Measurements from ENCODE around the gene NETO2. TPM values are rescaled to one million over a fixed set of nuclear protein-coding genes. Genes with fewer than 3 reads are reported as not detected.

The NETO2 gene
- total and polyA plus RNA-seq, 3 experiments from 2014 or later = 1.5 to 20.6 (median 19.3) TPM

DNA sequence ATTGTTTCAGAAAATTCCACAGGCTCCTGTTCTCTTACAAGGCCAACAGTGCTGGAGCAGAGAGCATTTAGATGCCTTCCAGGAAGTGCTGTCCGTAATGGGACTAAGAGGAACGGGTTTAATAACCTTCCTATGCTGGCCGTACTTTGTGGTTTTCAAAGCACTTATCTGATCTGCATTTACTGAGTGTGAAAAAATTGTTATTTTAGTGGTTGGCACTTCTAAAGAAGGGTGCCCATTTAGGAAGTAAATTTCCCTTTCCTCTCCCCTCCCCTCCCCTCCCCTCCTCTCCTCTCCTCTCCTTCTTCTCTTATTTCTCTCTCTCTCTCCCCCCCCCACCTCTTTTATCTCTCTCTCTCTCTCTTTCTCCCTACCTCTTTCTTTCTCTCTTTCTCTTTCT lies 98.3 kb downstream of the NETO2 start:
- CTCF ChIA-PET = interaction anchor here (0.8 kb wide), 1 partner anchor 8 kb away, joined by 3 read pairs; no protein-coding TSS in a partner anchor

DNA sequence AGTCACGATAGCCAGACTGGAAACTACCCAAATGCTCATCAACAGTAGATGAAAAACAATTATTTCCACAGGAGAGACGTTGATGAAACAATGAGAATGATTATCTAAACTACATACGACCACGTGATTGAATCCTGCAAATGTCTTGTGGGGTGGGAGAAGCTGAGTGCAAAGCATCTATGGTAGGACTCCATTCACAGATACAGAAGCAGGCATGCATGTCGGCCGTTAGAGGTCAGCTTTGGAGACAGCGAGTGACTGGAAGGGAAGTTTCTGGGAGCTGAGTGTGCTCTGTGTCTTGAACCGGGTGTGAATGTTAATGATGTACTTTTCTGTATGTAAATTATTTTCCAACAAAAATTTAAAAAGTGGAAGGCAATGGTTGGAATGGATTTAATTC lies 98.7 kb downstream of the NETO2 start:
- no peaks in the 10 kb centered on the region for H3K36me3 Mint-ChIP-seq
- Histone ChIP-seq H3K4me1 (ENCODE audit: insufficient read depth, low read length) (peaks cover 12% of the 10 kb centered on the region), H3K4me3 (ENCODE audit: low read length) (no peak overlapping the region), H3K36me3 (ENCODE audit: insufficient read depth, low read length) (no peaks in the 10 kb centered on the region), H3K27me3 (ENCODE audit: insufficient read depth, low read length, poor library complexity, severe bottlenecking) (peaks cover 3% of the 10 kb centered on the region), H3K27ac (ENCODE audit: low read depth, low read length) (no peak overlapping the region), H3K9me3 (ENCODE audit: low read length) (no peaks in the 10 kb centered on the region)
- peaks cover 14 to 17% (median 15%) of the 10 kb centered on the region in 3 donors for H3K4me1 Mint-ChIP-seq
- POLR2A ChIA-PET = no interaction called here
- H3K4me3 Mint-ChIP-seq = peak overlapping the region in 2 of 7 donors; percentile 19 to 22
- CTCF ChIA-PET = no interaction called here
- no peak for DNase-seq
- H3K9me3 Mint-ChIP-seq = no peaks in the 10 kb centered on the region
- peak overlapping the region in 3 of 8 donors; percentile 7 to 63 (median 43) for H3K27ac Mint-ChIP-seq
- peaks cover 0 to 8% of the 10 kb centered on the region in 2 donors for H3K27me3 Mint-ChIP-seq

More for the DNA sequence above, 98.3 kb downstream of the NETO2 start:
- Mint-ChIP-seq H3K4me3 (peak overlapping the region in 4 of 7 donors; percentile 22 to 54 (median 36)), H3K27ac (peak overlapping the region in 1 of 8 donors; percentile 97), H3K27me3 (peaks cover 0 to 9% of the 10 kb centered on the region in 2 donors), H3K9me3 (no peaks in the 10 kb centered on the region), H3K36me3 (no peaks in the 10 kb centered on the region), H3K4me1 (peaks cover 14 to 17% (median 15%) of the 10 kb centered on the region in 3 donors)
- no peaks in the 10 kb centered on the region for H3K9me3 ChIP-seq (ENCODE audit: low read length)
- H3K4me3 ChIP-seq (ENCODE audit: low read length) = no peak overlapping the region
- peaks cover 12% of the 10 kb centered on the region for H3K4me1 ChIP-seq (ENCODE audit: insufficient read depth, low read length)
- H3K36me3 ChIP-seq (ENCODE audit: insufficient read depth, low read length) = no peaks in the 10 kb centered on the region
- POLR2A ChIA-PET = no interaction called here
- peaks cover 3% of the 10 kb centered on the region for H3K27me3 ChIP-seq (ENCODE audit: insufficient read depth, low read length, poor library complexity, severe bottlenecking)
- no peak for DNase-seq
- no peak overlapping the region for H3K27ac ChIP-seq (ENCODE audit: low read depth, low read length)

DNA sequence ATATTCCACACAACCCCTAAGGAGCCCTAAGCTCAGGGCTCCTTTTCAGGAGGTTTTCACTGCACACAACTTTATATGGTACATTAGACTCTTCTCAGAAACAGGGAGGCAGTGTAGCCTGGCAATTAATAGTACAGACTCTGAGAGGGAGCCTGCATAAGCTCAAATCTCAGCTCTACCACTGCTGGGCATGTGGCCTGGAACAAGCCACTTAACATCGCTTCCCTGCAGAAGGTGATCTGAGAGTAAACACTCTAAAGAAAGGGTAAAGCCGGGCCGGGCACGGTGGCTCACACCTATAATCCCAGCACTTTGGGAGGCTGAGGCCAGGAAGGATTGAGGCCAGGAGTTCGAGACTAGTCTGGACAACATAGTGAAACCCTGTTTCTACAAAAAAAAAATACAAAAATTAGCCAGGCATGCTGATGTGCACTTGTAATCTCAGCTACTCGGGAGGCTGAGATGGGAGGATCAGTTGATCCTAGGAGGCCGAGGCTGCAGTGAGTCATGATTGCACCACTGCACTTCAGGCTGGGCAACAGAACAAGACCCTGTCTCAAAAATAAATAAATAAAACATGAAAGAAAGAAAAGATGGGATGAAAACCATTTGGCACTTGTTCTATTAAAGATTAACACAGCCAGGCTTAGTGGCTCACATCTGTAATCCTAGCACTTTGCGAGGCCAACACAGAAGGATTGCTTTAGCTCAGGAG lies 99.6 kb downstream of the NETO2 start:
- Histone ChIP-seq H3K27me3 (ENCODE audit: insufficient read depth, low read length, poor library complexity, severe bottlenecking) (peaks cover 3% of the 10 kb centered on the region), H3K4me1 (ENCODE audit: insufficient read depth, low read length) (peaks cover 12% of the 10 kb centered on the region), H3K9me3 (ENCODE audit: low read length) (no peaks in the 10 kb centered on the region), H3K4me3 (ENCODE audit: low read length) (no peak overlapping the region), H3K36me3 (ENCODE audit: insufficient read depth, low read length) (no peaks in the 10 kb centered on the region), H3K27ac (ENCODE audit: low read depth, low read length) (no peak overlapping the region)
- Mint-ChIP-seq H3K27ac (no peak overlapping the region), H3K4me1 (peaks cover 14 to 17% (median 15%) of the 10 kb centered on the region in 3 donors), H3K27me3 (peaks cover 0 to 8% of the 10 kb centered on the region in 2 donors), H3K36me3 (no peaks in the 10 kb centered on the region), H3K4me3 (no peak overlapping the region), H3K9me3 (no peaks in the 10 kb centered on the region)
- POLR2A ChIA-PET = no interaction called here
- no peak for DNase-seq
- CTCF ChIA-PET = no interaction called here

- ChIA-PET POLR2A (no interaction called here), CTCF (interaction anchor here (1.6 kb wide), 1 partner anchor 1122 kb away, joined by 3 read pairs; no protein-coding TSS in a partner anchor)
- peaks cover 14% of the 10 kb centered on the region for H3K4me1 ChIP-seq (ENCODE audit: insufficient read depth, low read length)
- H3K9me3 ChIP-seq (ENCODE audit: low read length) = no peaks in the 10 kb centered on the region
- H3K27ac ChIP-seq (ENCODE audit: low read depth, low read length) = no peak overlapping the region
- H3K36me3 Mint-ChIP-seq = no peaks in the 10 kb centered on the region
- no peaks in the 10 kb centered on the region for H3K36me3 ChIP-seq (ENCODE audit: insufficient read depth, low read length)
- no peaks in the 10 kb centered on the region for H3K9me3 Mint-ChIP-seq
- no peak overlapping the region for H3K4me3 Mint-ChIP-seq
- H3K27me3 Mint-ChIP-seq = peaks cover 0 to 2% of the 10 kb centered on the region in 2 donors
- H3K27ac Mint-ChIP-seq = no peak overlapping the region
- no peak overlapping the region for H3K4me3 ChIP-seq (ENCODE audit: low read length)
- H3K4me1 Mint-ChIP-seq = peaks cover 15 to 17% (median 17%) of the 10 kb centered on the region in 3 donors
- H3K27me3 ChIP-seq (ENCODE audit: insufficient read depth, low read length, poor library complexity, severe bottlenecking) = peaks cover 3% of the 10 kb centered on the region
- DNase-seq = no peak
These were observed 100.5 kb downstream of the NETO2 start for GRCh38 chr16:47043200-47043599.

DNA sequence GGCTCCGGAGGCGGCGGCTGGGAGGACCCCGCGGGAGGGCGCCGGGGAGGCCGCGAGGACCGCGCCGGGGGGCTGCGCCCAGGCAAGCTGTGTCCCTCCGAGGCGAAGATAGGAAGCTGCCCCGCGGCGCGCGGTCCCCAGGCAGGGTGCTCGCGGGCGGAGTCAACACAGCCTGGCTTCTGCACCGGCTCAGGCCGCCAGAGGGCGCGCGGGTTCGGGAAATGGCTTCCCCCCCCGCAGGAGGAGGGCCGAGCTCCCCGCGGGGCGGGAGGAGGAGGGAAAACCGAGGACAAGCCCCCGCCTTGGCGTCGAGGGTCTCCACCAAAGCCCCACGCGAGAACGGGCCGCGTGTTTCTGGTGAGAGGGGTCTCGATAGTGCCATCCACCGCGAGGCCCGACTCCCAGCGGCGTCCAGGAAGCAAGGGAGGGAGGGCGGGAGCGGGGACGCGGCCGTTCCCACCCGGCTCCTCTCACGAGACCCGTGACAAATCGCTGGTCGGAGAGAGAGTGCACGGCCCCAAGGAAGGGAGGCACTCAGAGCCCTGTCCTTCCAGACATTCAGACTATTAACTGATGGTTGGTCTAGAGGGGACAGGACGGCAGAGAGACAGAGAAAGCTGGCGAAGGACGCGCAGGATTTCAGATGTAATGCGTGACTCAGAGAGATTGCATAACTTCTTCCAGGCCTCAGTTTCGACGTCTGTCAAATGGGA lies 105.8 kb downstream of the NETO2 start:
- Histone ChIP-seq H3K4me3 (ENCODE audit: low read length) (peak overlapping the region; percentile 60), H3K27ac (ENCODE audit: low read depth, low read length) (no peak overlapping the region), H3K4me1 (ENCODE audit: insufficient read depth, low read length) (peaks cover 7% of the 10 kb centered on the region), H3K36me3 (ENCODE audit: insufficient read depth, low read length) (no peaks in the 10 kb centered on the region), H3K9me3 (ENCODE audit: low read length) (no peaks in the 10 kb centered on the region), H3K27me3 (ENCODE audit: insufficient read depth, low read length, poor library complexity, severe bottlenecking) (no peaks in the 10 kb centered on the region)
- Mint-ChIP-seq H3K4me1 (peaks cover 0 to 4% (median 2%) of the 10 kb centered on the region in 3 donors), H3K9me3 (no peaks in the 10 kb centered on the region), H3K27ac (peak overlapping the region in 1 of 8 donors; percentile 70), H3K36me3 (no peaks in the 10 kb centered on the region), H3K4me3 (peak overlapping the region; percentile 61 to 89 (median 79)), H3K27me3 (peaks cover 0 to 1% of the 10 kb centered on the region in 2 donors)
- ChIA-PET POLR2A (no interaction called here), CTCF (interaction anchor here (0.6 to 2.2 kb wide), 37 partner anchors 8 to 1592 kb away, joined by 3 to 18 read pairs (median 3); partner anchors contain the start of genes DNAJA2, ITFG1, NETO2 and PHKB)
- peak; percentile 79 to 89 (median 83) for DNase-seq

DNA sequence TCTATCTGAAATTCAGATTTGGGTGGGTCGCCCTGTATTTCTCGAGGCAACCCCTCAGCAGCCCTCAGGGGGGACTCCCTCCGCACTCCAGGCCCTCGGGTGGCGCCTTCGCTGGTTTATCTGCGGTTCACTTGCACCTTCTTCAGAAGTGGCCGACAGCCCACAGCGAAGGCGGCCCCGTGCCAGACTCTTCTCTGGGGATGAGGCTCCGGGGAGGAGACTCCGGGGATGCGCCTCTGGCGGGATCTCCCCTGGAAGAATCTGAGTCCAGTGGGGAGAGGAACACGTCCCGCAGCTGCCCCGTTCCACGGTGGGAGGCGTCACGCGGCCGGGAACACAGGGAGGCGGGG lies 106.4 kb downstream of the NETO2 start:
- Histone ChIP-seq H3K4me3 (ENCODE audit: low read length) (peak overlapping the region; percentile 60), H3K27ac (ENCODE audit: low read depth, low read length) (no peak overlapping the region), H3K27me3 (ENCODE audit: insufficient read depth, low read length, poor library complexity, severe bottlenecking) (no peaks in the 10 kb centered on the region), H3K9me3 (ENCODE audit: low read length) (no peaks in the 10 kb centered on the region), H3K4me1 (ENCODE audit: insufficient read depth, low read length) (peaks cover 7% of the 10 kb centered on the region), H3K36me3 (ENCODE audit: insufficient read depth, low read length) (no peaks in the 10 kb centered on the region)
- DNase-seq = peak in 1 of 5 donors; percentile 10
- Mint-ChIP-seq H3K4me1 (peaks cover 0 to 4% (median 2%) of the 10 kb centered on the region in 3 donors), H3K4me3 (peak overlapping the region; percentile 61 to 89 (median 79)), H3K36me3 (no peaks in the 10 kb centered on the region), H3K9me3 (no peaks in the 10 kb centered on the region), H3K27ac (no peak overlapping the region), H3K27me3 (peaks cover 0 to 1% of the 10 kb centered on the region in 2 donors)
- ChIA-PET POLR2A (no interaction called here), CTCF (interaction anchor here (0.6 to 2.2 kb wide), 34 partner anchors 8 to 1593 kb away, joined by 3 to 18 read pairs (median 4); partner anchors contain the start of genes DNAJA2, ITFG1, NETO2 and PHKB)

GRCh38 chr16:47036201-47036600 lies 107.5 kb downstream of the NETO2 start:
- no peaks in the 10 kb centered on the region for H3K9me3 Mint-ChIP-seq
- no peak overlapping the region for H3K27ac Mint-ChIP-seq
- H3K4me3 Mint-ChIP-seq = peak overlapping the region; percentile 18 to 84 (median 67)
- no peaks in the 10 kb centered on the region for H3K36me3 ChIP-seq (ENCODE audit: insufficient read depth, low read length)
- H3K36me3 Mint-ChIP-seq = no peaks in the 10 kb centered on the region
- peaks cover 7% of the 10 kb centered on the region for H3K4me1 ChIP-seq (ENCODE audit: insufficient read depth, low read length)
- ChIA-PET POLR2A (no interaction called here), CTCF (interaction anchor here (0.6 to 2.2 kb wide), 4 partner anchors 11 to 1129 kb away, joined by 3 to 10 read pairs (median 4); no protein-coding TSS in a partner anchor)
- no peak for DNase-seq
- peaks cover 0 to 1% of the 10 kb centered on the region in 2 donors for H3K27me3 Mint-ChIP-seq
- H3K27me3 ChIP-seq (ENCODE audit: insufficient read depth, low read length, poor library complexity, severe bottlenecking) = no peaks in the 10 kb centered on the region
- H3K4me3 ChIP-seq (ENCODE audit: low read length) = no peak overlapping the region
- peaks cover 0 to 4% (median 2%) of the 10 kb centered on the region in 3 donors for H3K4me1 Mint-ChIP-seq
- no peaks in the 10 kb centered on the region for H3K9me3 ChIP-seq (ENCODE audit: low read length)
- H3K27ac ChIP-seq (ENCODE audit: low read depth, low read length) = no peak overlapping the region

- DNase-seq = no peak
- POLR2A ChIA-PET = no interaction called here
- Mint-ChIP-seq H3K27ac (no peak overlapping the region), H3K4me1 (peaks cover 0 to 4% (median 2%) of the 10 kb centered on the region in 3 donors), H3K36me3 (no peaks in the 10 kb centered on the region), H3K9me3 (no peaks in the 10 kb centered on the region), H3K27me3 (peaks cover 0 to 1% of the 10 kb centered on the region in 2 donors), H3K4me3 (no peak overlapping the region)
- no peaks in the 10 kb centered on the region for H3K36me3 ChIP-seq (ENCODE audit: insufficient read depth, low read length)
- no peak overlapping the region for H3K27ac ChIP-seq (ENCODE audit: low read depth, low read length)
- peaks cover 7% of the 10 kb centered on the region for H3K4me1 ChIP-seq (ENCODE audit: insufficient read depth, low read length)
- no peaks in the 10 kb centered on the region for H3K27me3 ChIP-seq (ENCODE audit: insufficient read depth, low read length, poor library complexity, severe bottlenecking)
- CTCF ChIA-PET = no interaction called here
- H3K4me3 ChIP-seq (ENCODE audit: low read length) = no peak overlapping the region
- H3K9me3 ChIP-seq (ENCODE audit: low read length) = no peaks in the 10 kb centered on the region
These were observed 108.3 kb downstream of the NETO2 start for GRCh38 chr16:47035436-47035835.

All from CD8-positive, alpha-beta memory T cell (primary cell).